ENCODE data around the gene GRM8.

- TF ChIP-seq, protein P1, sequence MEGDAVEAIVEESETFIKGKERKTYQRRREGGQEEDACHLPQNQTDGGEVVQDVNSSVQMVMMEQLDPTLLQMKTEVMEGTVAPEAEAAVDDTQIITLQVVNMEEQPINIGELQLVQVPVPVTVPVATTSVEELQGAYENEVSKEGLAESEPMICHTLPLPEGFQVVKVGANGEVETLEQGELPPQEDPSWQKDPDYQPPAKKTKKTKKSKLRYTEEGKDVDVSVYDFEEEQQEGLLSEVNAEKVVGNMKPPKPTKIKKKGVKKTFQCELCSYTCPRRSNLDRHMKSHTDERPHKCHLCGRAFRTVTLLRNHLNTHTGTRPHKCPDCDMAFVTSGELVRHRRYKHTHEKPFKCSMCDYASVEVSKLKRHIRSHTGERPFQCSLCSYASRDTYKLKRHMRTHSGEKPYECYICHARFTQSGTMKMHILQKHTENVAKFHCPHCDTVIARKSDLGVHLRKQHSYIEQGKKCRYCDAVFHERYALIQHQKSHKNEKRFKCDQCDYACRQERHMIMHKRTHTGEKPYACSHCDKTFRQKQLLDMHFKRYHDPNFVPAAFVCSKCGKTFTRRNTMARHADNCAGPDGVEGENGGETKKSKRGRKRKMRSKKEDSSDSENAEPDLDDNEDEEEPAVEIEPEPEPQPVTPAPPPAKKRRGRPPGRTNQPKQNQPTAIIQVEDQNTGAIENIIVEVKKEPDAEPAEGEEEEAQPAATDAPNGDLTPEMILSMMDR (IDR thresholded peaks at IDR 0.05): no peak
- no peak for TF ChIP-seq POLR2A (IDR thresholded peaks at IDR 0.05)
Observed at GRCh38 chr7:127208351-127208750, 44.4 kb downstream of the GRM8 start.

All from breast epithelium (tissue), 3 donors.